Anterior cingulate cortex (tissue), 58 donors: Measurements from ENCODE around the gene KCNQ4.
A peak's percentile ranks its signal among the peaks of the same experiment; 100 is the strongest.

ENCODE experiments used
- DNase-seq, 58 donors: peaks; one replicate each; lab custom pipeline; 2025; lab: John Stamatoyannopoulos, UW

The KCNQ4 gene

DNA sequence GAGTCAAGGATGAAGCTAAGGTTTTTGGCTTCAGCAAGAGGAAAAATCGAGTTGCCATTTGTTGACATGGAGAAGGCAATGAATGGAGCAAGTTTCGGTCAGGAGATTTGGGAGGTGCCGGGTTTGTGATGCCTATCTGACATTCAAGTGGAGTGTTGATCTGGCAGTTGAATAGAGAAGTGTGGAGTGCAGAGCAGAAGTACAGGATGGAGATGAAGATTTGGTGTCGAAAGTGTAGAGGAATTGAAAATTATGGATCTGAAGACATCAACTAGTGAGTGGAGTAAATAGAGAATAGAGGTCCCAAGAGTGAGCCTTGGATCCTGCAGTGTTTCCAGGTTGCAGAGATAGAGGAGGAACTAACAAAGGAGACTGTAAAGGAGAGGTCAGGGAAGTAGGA lies 52.7 kb downstream of the KCNQ4 start:
- no peak for DNase-seq

- DNase-seq: no peak
Observed at GRCh38 chr1:40837601-40838000, 54.0 kb downstream of the KCNQ4 start.

DNA sequence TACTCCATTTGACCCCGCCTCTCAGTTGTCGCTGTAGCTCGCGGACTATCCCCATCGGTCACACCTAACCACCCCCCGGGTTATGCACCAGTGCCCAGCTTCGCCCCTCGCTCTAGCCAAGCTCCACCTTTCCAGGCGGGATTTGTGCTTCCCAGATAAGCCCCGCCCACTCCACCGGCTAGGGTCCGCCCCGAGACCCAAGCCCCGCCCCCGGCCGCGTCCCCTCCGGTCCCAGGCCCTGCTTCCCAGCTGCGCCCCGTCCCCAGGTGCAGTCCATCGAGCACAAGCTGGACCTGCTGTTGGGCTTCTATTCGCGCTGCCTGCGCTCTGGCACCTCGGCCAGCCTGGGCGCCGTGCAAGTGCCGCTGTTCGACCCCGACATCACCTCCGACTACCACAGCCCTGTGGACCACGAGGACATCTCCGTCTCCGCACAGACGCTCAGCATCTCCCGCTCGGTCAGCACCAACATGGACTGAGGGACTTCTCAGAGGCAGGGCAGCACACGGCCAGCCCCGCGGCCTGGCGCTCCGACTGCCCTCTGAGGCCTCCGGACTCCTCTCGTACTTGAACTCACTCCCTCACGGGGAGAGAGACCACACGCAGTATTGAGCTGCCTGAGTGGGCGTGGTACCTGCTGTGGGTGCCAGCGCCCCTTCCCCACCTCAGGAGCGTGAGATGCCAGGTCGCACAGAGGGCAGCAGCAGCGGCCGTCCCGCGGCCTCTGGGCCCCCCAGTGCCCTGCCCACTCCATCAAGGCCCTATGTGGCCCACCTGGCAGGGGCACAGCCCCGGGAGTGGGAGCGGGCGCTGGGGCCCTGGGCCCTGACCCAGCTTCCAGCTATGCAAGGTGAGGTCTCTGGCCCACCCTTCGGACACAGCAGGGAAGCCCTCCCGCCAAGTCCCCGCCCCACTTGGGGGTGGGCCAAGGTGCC lies 54.7 kb downstream of the KCNQ4 start:
- DNase-seq: peak in 1 of 58 donors; percentile 9

DNA sequence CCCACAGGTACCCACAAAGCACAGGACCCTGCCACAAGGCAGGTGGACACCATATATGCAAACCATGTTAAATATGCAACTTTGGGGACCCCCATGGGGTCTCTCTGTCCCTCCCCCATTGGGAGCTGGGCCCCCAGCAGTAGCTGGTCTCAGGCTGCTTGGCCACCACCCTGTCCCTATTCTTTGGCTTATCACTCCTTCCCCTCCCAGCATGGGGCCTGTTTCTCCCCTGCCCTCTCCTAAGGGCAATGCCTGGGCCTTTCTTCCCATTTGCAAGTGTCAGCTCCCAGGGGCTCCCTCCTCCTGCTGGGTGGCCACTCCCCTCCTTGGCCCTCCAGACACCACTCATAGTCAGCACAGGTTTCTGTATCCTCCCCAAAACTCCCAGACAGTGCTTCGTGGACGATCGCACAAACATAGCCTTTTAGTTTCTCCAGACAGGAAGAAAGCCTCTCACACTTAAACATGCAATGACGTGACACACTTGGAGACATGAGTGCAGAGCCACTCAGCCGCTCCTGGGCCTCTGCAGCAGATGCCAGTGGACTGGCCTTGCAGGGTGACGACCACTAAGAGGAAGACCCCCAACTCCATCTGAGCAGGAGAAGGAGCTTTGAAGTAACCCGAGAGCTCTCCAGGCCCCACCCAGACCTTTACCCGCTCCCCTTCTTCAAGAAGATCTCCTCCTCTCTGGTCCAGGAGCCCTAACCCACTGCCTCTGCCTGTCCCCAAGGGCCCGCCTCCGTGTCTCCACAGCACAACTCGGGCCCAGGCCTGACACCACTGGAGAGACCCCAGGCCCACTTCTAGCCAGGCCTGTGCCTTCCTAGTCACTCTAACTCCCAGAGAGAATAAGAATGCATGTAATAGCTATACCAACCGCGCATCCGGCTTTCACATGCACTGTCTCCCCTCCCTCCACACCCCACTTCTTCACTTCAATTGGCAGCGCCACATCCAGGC lies 55.7 kb downstream of the KCNQ4 start:
- DNase-seq: no peak

DNA sequence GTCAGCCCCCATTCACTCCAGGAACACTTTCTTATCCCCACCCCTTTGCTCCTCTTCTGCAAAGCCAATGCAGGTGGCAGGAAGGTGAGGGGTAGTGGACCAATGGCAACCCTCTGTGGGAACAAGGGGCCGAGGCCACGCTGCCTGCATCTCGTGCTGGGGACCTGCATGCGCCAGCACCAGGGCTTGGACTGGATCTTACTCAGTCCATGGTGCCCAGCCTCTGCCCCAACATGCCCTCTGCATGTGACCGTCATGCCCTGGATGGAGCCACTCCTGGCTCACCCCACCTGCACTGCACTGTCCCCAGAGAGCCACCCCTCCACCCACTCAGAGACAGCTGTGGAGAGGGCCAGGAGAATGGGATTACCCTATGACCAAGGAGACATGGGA lies 56.4 kb downstream of the KCNQ4 start:
- DNase-seq: no peak

- no peak for DNase-seq
Observed at GRCh38 chr1:40840526-40841323, 57.1 kb downstream of the KCNQ4 start.

- DNase-seq: no peak
Observed at GRCh38 chr1:40841602-40842001, 58.0 kb downstream of the KCNQ4 start.

DNA sequence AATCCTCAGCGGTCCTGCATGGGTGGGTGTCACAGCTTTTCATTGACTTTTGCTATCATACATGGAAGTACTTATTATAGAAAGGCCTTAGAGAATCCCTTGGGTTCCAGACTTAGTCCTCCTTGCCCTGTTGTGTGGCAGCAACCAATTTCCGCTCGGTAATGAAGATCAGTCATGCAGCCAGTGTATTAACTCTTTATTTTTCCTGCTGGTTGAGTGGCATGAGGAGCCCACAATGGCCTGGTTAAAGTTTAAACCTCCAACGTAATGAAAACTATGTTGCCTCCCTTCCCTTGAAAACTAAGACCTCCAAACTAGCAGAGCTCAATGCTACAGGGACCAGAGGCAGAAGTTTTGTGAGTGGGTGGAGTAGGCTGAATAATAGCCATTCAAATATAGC lies 58.6 kb downstream of the KCNQ4 start:
- no peak for DNase-seq

DNA sequence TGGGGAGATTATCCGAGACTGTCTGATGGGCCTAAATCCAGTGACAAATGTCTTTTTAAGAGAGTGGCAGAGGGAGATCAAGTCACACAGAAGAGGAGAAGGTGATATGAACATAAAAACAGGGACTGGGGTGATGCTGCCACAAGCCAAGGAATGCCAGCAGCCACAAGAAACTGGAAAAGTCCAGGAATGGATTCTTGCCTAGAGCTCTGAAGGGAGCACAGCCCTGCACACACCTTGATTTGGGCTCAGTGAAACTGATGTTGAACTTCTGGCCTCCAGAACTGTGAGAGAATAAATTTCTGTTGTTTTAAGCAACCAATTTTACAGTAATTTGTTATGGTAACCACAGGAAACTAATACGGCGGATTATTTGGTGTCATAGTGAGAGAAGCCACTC lies 59.1 kb downstream of the KCNQ4 start:
- DNase-seq: no peak

DNA sequence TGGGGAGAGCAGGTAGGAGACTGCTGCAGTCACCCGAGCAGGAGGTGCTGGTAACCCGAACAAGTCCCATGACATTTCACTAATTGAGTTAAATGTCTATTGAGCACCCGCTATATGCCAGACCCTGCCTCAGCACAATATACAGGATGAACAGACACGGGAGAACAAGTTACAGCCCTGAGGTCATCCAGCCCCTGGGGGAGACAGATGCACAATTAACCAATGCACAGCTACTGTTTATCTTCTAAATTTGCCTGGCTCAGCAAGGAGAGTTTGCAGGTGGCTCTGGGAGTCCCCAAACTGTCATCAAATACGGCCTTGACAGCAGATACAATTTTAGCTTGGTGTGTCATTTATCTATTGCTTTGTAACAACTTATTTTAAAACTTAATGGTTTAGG lies 60.5 kb downstream of the KCNQ4 start:
- no peak for DNase-seq

- DNase-seq: no peak
Observed at GRCh38 chr1:40844887-40845878, 61.6 kb downstream of the KCNQ4 start.

- DNase-seq: no peak
Observed at GRCh38 chr1:40845895-40846294, 62.3 kb downstream of the KCNQ4 start.

- peak in 3 of 58 donors; percentile 10 to 29 (median 12) for DNase-seq
Observed at GRCh38 chr1:40847023-40847745, 63.6 kb downstream of the KCNQ4 start.

GRCh38 chr1:40848530-40849189 lies 65.1 kb downstream of the KCNQ4 start:
- DNase-seq: peak in 36 of 58 donors; percentile 7 to 55 (median 25)

GRCh38 chr1:40849801-40850592 lies 66.4 kb downstream of the KCNQ4 start:
- peak; percentile 6 to 73 (median 40) for DNase-seq

DNA sequence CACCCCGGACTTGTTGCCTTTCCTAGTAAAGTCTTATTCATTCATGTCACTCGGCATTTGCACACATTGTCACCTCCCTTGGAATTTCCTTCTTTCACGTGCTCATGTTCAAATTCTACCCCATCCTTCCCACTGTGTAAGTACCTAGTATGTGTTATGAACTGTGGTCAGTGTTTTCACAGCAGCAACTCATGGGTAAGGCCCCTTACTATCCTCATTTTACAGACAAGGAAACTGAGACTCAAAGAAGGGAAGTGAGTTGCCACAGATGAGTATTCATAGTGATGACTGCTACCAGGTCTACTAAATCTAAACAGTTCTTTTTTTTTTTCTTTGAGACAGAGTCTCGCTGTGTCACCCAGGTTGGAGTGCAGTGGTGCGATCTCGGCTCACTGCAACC lies 68.1 kb downstream of the KCNQ4 start:
- no peak for DNase-seq
